BJ (cell line): ENCODE measurements around the gene MAFG. TPM values are rescaled to one million over a fixed set of nuclear protein-coding genes. Genes with fewer than 3 reads are reported as not detected.

Experiments
- CTCF ChIA-PET: fragments of 350-600 bp; formaldehyde crosslinking; extraction: SDS; loops from one replicate; lab custom pipeline; 2021; ENCODE audit warnings: antibody characterized with exemption, inconsistent platforms; lab: Yijun Ruan, JAX
- POLR2A ChIA-PET: fragments of 300-600 bp; sonication (Branson Sonifier 250); formaldehyde crosslinking; extraction: SDS; loops from one replicate; lab custom pipeline; 2021; ENCODE audit warnings: antibody characterized with exemption; lab: Charles Lee
- DNase-seq: peaks from one replicate; pipeline ENCODE4 v3.0.0-alpha.2; 2011; ENCODE audit warnings: low read depth
- H3K27me3 ChIP-seq: 2 replicates; pipeline ENCODE4 v1.6.0; 2011; ENCODE audit warnings: low read length; ENCODE audit not compliant: control insufficient read depth, insufficient read depth
- H3K36me3 ChIP-seq: 2 replicates; pipeline ENCODE4 v1.5.1; 2011; ENCODE audit warnings: low read length; ENCODE audit not compliant: control insufficient read depth, insufficient read depth
- H3K4me3 ChIP-seq: 2 replicates; pipeline ENCODE4 v1.5.1; 2011; ENCODE audit warnings: low read depth, mild to moderate bottlenecking, control low read depth, low read length
- polyA plus RNA-seq: library from polyadenylated mRNA; depleted of rRNA; stranded (reverse); fragments of >200 nt; gene quantifications from 2 replicates; pipeline ENCODE4 v1.2.3, GENCODE V29; 2011
- TF ChIP-seq, protein P1 (sequence below): IDR thresholded peaks from 2 replicates; pipeline ENCODE4 v1.5.1; 2011; ENCODE audit warnings: low read depth, mild to moderate bottlenecking, control low read depth, inconsistent platforms, low read length, moderate library complexity; ENCODE audit not compliant: insufficient read depth

MAFG gene
- polyA plus RNA-seq, 1 experiment = 20.6 TPM

DNA sequence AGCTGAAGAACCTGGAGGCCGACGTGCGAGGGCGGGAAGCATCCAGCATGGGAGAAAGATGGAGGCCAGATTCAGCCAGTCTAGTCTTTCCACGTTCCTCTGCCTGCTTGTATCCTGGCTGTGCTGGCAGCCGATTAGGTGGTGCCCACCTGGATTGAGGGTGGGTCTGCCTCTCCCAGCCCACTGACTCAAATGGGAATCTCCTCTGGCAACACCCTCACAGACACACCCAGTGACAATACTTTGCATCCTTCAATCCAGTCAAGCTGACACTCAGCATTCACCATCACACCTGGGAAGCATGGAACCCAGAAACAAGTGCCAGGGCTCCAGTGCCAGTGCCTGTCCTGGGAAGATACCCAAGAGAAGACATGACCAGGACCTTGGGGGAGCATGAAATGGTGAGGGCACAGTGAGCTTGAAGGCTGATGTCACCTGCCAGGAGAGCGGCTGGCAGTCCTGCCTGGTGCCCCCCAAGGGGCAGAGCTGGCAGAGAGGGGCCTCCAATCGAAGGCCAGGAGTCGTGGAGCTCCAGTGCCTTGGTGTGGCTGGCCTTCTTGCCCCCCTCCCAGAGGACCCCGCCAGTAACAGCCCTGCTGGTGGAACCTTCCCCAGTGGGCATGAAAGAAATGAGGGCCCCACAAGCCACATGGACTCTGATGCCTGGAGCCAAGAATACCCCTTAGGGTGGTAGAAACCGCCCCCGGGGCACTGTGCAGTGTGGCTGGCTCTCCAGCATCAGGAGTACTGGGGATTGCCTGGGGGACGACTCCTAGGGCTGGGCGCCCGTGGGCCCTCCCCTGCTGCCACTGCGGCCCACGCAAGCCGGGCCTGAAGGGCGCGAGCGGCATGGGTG, 26.1 kb downstream of the MAFG start:
- no peaks in the 10 kb centered on the region for H3K27me3 ChIP-seq
- ChIA-PET POLR2A (no interaction called here), CTCF (no interaction called here)
- peak overlapping the region; percentile 27 for H3K4me3 ChIP-seq
- DNase-seq = no peak
- H3K36me3 ChIP-seq = peaks cover 17% of the 10 kb centered on the region
- TF ChIP-seq, protein P1, sequence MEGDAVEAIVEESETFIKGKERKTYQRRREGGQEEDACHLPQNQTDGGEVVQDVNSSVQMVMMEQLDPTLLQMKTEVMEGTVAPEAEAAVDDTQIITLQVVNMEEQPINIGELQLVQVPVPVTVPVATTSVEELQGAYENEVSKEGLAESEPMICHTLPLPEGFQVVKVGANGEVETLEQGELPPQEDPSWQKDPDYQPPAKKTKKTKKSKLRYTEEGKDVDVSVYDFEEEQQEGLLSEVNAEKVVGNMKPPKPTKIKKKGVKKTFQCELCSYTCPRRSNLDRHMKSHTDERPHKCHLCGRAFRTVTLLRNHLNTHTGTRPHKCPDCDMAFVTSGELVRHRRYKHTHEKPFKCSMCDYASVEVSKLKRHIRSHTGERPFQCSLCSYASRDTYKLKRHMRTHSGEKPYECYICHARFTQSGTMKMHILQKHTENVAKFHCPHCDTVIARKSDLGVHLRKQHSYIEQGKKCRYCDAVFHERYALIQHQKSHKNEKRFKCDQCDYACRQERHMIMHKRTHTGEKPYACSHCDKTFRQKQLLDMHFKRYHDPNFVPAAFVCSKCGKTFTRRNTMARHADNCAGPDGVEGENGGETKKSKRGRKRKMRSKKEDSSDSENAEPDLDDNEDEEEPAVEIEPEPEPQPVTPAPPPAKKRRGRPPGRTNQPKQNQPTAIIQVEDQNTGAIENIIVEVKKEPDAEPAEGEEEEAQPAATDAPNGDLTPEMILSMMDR = no peak

DNA sequence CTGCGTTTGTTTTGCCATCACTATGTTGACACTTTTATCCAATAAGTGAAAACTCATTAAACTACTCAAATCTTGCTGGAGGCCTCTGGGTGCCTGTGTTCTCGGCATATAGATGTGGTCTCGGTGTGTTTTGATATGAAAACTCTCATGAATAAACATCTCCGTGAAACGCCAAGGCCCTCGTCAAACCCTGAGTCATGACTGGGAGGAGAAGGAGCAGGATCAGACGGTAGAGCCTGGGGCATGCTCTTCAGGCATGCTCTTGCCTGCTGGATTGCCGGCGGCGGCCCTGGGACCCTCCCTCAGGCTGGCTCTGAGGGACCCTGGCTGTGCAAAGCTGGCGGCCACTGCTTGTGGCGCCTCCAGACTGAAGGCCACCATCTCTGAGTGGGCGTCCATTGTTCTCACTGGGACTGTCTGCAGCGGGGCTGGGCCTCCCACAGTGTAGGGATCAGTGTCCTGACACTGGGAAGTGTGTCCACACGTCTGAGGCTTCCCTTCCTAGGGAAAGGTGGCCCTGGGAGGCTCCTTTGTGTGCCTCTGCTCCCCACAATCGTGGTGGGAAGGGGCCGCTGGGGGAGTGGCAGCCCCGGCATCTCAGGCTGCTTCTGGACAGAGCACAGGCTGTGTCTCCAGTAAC, 27.2 kb downstream of the MAFG start:
- CTCF ChIA-PET = no interaction called here
- POLR2A ChIA-PET = no interaction called here
- DNase-seq = no peak
- Histone ChIP-seq H3K27me3 (no peaks in the 10 kb centered on the region), H3K4me3 (no peak overlapping the region), H3K36me3 (peaks cover 17% of the 10 kb centered on the region)
- TF ChIP-seq, protein P1 = no peak

DNA sequence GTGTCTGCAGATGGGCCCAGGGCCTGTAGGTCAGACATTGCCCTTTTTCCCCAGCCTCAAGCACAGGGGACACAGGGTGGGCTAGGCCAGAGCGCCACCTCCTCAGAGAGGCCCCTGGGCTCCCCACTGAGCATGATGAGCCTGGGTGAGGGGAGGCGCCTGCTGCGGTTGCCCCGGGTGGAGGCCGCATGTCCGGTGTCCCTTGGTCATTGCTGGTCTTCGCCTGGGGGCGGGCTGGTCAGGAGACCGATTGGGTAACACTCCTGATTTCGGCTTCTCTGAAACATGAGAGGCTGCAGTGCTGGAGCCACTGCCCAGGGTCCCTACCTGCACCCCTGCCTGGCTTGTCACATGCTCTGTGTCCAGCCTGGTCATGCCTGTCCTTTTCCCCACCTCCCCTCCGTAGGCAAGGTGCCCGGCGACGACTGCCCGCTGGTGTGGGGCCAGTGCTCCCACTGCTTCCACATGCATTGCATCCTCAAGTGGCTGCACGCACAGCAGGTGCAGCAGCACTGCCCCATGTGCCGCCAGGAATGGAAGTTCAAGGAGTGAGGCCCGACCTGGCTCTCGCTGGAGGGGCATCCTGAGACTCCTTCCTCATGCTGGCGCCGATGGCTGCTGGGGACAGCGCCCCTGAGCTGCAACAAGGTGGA, 27.9 kb downstream of the MAFG start:
- H3K36me3 ChIP-seq = peaks cover 17% of the 10 kb centered on the region
- TF ChIP-seq, protein P1 = no peak
- POLR2A ChIA-PET = no interaction called here
- no peak for DNase-seq
- CTCF ChIA-PET = no interaction called here
- no peak overlapping the region for H3K4me3 ChIP-seq
- no peaks in the 10 kb centered on the region for H3K27me3 ChIP-seq

DNA sequence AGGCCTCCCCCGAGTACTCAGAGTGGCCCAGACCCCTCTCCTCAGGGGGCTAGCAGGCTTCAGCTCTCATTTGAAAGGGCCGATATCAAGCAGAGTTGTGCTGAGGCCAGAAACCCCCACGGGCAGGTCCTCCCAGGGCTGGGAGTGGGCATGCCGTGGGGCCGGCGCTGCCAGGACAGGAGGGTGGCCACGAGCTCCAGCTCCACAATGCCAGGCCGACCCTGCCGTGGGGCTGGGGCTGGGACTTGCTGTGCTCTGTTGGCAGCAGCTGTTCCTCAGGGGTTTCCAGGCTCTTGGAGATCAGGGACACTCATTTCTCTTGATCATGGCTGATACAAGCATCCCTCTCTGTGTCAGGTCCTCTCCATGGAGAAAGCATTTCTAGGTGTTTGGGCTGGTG, 28.6 kb downstream of the MAFG start:
- DNase-seq = no peak
- no peak overlapping the region for H3K4me3 ChIP-seq
- TF ChIP-seq, protein P1 = no peak
- CTCF ChIA-PET = no interaction called here
- no peaks in the 10 kb centered on the region for H3K27me3 ChIP-seq
- POLR2A ChIA-PET = no interaction called here
- peaks cover 19% of the 10 kb centered on the region for H3K36me3 ChIP-seq

DNA sequence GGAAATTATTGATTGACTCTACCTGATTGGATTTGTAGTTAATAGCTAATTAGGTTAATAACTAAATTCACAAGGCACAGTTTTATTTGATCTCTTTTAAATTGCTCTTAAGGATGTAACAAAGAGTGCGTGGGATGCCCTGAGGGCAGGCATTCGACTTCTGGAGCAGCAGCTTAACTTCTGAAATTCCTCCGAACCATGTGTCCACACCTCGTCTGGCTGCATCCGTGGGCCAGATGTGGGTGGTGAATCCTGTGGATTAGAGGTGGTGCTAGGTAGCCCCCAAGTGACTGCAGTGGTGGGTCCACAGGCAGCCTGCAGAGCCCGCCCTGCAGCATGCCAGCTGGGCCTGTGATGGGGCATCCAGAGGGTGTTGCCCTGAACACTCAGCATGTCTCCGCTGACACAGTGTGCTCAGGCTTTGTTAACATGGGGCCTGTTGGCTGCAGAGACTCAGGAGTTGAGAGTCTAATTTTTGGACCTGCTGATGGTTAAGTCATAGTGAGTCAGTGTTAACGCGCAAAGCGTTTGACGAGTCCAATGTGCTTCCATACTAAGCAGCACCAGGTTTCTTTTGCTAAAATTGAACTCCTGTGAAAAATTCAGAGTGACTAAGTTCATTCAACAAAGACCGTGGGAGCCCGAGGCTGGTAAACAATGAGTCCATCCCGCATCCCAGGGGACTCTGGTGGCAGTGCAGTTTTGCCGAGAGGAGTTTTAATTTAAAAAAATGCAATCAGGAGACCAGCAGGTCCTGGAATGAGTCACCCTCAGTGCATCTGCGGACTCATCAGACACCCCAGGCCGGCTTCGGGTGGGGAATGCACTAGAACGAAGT, 29.3 kb downstream of the MAFG start:
- TF ChIP-seq, protein P1 = no peak
- H3K36me3 ChIP-seq = peaks cover 19% of the 10 kb centered on the region
- ChIA-PET POLR2A (no interaction called here), CTCF (no interaction called here)
- peak; percentile 51 for DNase-seq
- H3K4me3 ChIP-seq = no peak overlapping the region
- no peaks in the 10 kb centered on the region for H3K27me3 ChIP-seq
